NCI-H1092 treated with DMSO at 0.1 percent for 48 hours (cell line): ENCODE data around the gene CPA5.
"Not testable (repeated sequence)": the region's sequence is repeated elsewhere in the genome, so short reads cannot be mapped to it uniquely, and the experiment has no call there.

Source experiments
- DNase-seq: peaks from one replicate; lab custom pipeline; 2025; lab: John Stamatoyannopoulos, UW

CPA5 gene, protein sequence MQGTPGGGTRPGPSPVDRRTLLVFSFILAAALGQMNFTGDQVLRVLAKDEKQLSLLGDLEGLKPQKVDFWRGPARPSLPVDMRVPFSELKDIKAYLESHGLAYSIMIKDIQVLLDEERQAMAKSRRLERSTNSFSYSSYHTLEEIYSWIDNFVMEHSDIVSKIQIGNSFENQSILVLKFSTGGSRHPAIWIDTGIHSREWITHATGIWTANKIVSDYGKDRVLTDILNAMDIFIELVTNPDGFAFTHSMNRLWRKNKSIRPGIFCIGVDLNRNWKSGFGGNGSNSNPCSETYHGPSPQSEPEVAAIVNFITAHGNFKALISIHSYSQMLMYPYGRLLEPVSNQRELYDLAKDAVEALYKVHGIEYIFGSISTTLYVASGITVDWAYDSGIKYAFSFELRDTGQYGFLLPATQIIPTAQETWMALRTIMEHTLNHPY

DNA sequence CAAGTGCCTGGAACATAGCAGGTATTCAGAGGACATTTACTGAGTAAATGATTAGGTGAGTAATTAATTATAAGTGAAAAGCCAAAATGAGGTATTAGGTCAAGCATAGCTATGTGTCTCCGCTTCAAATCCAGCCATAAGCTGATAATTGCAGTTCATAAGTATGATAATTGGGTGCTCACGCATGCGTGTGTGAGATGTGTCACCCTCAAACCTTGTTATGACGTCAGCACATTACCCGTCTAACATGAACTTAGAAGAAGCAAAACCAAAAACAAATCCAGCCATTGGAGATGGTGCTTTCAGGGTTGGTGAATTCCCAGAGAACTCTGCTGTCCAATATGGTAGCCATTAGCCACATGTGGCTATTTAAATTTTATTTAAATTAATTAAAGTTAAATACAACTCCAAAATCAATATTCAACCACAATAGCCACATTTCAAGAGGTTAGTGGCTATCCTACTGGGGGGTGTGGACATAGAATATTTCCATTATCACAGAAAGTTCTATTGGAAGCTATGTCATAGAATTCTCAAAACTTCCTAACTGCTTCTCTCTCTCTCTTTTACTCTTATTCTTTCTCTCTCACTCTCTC lies at the start of gene CPA5:
Gene CPA5 (plus strand): TSS at position 546 of the 596 bp plus-strand sequence. CDS start 1,670 bp downstream, outside the sequence.
- no peak for DNase-seq

DNA sequence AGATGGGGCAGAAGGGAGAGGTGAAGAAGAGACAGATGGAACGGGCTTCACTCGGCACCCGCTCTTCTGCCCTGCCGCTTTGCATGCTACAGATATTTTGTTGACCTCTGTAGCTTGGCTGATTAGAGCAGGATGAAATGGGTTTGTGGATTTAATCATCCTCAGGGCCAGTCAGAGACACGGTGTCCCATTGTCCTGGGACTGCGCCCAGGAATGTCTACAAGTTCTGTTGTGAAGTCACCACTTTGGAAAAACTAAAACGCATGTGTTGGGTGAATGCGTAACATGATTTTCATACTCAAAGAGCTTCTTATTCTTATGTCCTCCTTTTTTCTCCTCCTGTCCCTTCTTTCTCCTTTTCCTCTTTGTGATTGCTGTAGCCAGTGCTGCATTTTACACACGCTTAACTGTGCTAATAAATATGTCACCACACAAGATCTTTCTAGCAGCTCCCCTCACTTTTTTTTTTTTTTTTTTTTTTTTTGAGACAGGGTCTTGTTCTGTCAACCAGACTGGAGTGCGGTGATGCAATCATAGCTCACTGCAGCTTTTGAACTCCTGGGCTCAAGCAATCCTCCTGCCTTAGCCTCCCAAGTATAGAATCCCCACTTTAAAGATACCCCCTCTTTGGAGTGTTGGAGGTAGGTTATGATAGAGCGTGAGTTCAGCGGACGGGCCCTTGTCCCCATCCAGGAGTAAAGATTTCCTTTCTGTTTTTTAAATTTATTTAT lies 48.2 kb upstream of the CPA5 start:
- DNase-seq, result no peak

DNA sequence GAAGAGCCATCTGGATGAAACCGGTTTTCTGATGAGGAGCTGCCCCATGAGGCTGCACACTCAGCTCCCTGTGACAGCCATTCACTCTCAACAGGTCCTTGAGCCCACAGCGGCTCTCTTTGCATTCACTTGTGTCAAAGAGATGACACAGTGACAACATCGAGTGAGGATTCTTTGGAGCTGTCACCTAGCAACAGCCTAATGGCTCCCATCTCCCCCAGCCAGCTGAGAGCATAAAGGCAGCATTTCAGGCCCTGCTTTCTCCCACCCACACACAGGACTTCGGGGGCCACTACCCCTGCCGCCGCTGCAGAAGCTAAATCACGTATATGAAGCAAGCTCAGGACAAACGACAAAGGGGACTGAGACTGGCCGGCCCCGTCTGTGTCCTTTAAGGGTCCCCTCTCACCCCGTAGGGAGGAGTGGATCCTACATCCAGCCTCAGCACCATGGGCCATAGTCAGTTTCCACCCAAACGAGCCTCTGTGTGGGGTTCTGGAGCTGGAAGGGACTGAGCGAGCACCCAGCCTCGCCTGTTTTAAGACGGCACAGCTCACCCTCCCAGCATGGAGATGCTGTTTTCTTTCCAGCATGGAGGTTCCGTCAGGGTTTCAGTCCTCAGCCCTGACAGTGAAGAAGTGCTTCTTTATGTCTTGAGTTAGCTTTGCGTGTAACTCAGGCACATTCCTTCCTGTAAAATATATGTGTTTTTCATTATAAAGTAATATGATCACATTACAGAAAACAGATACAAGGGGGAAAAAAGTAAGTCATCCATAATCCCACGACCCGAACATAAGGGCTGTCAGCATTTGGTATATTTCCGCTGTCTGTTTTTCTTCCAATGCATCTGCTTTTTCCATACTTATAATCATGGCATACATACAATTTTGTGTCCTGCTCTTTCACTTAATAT lies 46.7 kb upstream of the CPA5 start:
- DNase-seq, result peak; percentile 58

DNA sequence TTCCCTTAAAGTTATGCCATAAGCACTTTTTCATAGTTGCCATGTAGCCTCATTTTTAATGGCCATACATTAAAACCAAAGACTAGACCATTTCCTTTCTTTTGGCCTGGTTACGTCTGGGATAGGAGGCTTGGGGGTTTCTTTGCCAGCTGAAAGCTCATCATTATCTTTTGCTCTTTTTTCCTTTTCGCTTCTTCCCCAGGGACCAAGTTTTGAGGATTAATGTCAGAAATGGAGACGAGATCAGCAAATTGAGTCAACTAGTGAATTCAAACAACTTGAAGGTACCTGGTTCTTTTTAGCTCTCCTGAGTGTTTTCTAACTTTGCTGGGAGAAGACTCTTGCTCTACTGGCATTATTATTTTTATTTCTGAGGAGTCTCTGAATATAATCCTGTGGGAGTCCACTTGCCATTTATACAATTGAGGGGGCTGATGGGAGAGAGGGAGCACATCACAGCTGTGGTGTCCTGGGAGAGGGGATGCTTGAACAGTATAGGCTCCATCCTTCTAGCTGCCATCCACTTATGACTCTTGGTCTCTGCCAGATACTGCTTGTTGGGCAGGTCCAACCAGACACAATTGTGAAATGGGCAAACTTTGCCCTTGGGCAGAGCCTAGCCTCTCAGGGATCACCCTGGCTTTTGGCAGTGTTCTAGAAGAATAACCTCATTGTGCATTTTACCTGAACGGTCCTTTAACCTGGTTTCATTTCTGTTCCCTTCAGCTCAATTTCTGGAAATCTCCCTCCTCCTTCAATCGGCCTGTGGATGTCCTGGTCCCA lies 45.9 kb upstream of the CPA5 start:
- no peak for DNase-seq

DNA sequence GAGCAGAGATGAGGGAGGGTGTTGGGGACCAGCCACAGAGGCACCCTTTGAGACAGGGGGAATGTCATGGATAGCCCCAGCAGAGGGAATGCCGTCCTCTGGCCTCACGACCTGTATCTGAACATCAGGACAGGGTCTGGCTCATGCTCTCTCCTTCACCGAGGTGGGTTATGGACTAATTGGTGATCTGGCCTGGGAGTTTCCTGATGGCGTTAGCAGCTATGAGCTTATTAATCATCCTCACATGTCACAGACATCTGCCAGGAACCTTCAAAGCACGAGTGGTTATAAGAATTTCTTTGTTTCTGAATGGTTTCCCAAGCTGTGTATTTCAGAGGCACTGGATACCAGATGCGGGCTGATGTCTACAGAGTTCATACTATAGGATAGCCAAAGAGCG lies 44.8 kb upstream of the CPA5 start:
- no peak for DNase-seq

DNA sequence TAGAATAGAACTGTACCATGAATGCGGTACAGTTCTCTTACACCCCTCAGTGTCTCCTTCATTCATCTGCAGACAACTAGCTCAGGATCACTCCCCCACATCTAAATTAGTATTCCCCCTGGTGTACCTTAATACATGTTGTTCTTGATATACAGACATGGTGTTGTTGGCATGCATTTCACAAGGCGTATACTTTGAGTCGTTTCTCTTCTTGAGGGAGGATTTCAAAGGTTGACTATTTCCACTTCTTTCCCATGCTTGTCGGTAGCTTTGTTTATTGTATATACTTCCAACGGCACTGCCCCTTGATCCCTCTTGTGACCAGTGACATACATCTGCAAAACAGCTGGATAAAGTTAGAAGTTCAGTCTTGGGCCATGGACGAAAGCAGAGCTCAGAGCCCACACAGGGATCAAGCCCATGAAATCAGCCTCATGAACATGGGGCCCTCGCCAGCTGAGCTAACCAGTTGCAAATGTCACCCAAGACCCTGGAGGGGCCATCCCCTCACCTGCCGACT lies 43.1 kb upstream of the CPA5 start:
- DNase-seq, result no peak

DNA sequence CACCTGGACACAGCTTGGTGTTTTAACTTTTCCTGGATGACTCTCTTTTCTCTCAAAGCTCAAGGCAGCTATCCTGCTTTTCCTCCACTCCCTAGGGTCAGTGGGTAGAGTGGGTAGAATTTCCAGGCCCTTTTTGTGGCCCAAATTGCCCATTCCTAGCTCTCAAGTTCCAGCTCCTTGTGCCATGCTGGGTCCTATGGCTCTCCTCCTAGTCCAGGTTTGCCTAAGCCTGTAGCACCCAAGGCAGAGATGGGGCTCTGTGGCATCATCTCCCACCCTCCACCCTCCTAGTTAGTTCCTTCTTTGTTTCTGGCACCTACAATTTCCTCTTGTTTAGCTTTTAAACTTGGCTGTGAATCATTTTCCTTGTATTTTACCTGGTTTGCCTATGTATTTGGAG lies 42.0 kb upstream of the CPA5 start:
- DNase-seq, result no peak

DNA sequence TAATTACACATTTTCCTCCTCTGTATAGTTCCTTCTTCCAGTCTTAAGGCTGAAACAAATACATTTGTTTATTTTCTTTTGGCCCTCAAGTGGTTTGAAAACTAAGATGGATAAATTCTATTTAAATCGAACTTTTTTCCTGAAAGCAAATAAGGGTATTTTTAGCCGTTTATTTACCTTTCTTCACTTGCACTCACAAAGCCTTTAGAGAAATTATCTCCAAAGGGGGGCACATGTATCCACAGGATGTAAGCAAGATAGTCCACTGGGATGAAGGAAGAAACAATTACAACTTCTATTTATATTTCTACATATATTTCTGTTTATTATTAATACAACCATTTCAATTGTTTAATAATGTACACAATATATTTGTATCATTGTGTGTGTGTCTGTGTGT lies 41.5 kb upstream of the CPA5 start:
- DNase-seq, result no peak

DNA sequence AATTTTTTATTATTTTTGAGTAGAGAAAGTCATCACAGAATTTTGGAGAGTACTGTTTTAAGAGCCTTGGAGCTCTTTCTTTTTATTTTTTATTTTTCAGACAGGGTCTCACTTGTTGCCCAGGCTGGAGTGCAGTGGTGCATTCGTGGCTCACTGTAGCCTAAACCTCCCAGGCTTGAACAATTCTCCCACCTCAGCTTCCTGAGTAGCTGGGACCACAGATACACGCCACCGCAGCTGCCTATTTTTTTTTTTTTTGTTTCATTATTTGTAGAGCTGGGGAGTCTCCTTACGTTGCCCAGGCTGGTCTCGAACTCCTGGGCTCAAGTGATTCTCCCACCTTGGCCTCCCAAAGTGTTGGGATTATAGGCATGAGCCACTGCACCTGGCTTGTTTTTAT lies 41.1 kb upstream of the CPA5 start:
- DNase-seq, result no peak

DNA sequence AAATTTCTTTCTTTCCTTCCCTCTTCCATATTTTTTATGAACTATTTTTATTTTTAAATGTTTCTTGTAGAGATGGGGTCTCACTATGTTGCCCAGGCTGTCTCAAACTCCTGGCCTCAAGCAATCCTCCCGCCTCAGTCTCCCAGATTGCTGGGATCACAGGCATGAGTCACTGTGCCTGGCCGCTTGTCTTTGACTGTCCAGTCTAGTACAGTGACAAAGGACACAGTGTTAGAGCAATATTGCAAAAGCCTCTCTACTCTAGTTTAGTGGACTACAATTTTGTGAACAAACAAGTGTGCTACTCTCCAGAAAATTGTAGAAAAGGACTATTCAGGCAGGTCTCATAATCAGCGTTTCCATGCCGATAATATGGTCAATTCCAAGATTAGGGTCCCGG lies 40.6 kb upstream of the CPA5 start:
- no peak for DNase-seq

DNA sequence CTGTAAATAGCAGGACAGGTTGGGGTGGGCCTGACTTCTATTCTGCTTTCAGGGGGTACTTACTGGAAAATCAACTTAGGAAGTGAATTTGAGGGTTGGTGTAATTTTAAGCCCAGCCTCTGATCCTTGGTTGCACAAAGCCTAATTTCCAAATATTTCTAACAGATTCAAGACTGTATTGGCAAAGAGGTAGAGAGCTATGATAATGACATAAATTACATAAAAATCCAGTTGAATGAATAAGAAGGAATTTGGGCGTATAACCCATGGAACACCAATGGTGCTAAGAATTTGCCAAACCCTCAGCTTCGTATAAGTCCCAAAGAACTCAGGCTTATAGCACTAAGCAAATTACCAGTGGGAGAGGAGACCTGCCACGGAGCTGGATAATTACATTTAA lies 39.7 kb upstream of the CPA5 start:
- DNase-seq, result no peak

DNA sequence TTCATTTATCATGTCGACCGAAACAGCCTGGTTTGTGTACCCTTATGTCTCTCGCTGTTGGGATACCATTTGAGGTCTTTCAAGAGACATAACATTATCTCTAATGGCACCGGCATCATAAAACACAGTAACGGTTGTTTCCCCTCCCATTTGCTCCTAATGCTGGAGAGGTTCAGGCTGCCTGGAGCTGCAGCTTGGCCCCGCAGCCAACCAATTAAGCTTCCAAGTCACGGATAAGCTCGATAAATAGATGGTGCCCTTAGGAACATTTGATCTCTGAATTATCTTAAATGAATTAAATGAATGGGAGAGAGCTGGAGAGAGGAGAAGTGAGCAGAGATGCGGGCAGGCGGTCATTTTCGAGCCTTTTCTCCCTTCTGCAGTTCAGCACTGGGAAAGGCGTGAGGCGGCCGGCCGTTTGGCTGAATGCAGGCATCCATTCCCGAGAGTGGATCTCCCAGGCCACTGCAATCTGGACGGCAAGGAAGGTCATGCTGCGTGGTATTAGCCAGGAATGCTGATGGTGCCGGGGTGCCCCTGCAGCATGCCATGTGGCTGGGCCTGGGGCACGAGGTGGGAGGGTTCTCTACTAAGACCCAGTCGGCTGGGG lies 39.1 kb upstream of the CPA5 start:
- peak; percentile 35 for DNase-seq

DNA sequence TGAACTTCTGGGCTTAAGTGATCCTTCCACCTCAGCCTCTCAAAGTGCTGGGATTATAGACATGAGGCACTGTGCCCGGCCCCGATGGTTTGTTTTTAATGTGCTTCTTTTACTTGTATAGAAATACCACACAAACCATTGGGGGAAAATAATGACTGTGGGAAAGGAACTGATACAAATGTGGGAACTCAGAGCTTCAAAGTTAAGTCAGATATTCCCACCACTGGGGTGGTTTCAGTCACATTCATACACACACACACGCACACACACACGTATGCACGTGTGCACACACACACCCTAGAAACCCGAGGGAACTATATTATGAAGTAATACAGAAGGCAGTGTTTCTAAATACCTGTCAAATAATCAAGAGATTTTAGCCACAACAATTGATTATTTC lies 34.6 kb upstream of the CPA5 start:
- DNase-seq, result no peak

DNA sequence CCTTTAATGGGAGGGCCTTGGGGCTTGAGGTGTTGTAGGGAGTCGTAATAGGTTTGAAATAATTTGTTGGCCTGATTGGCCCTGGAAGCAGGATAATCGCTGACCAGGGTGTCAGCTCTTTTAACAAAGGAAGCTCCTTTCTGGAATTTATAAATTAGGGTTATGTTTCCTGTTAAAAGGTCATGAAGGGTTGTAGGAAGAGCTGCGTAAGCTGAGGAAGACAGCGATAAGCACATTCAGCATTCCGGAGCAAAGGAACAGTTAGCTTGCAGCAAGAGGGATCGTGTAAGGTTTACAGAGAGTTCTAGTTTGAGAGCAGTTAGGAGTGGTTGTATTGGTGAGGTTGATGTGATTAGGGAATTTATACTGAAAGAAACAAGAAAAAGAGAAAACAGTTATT lies 30.3 kb upstream of the CPA5 start:
- no peak for DNase-seq

DNA sequence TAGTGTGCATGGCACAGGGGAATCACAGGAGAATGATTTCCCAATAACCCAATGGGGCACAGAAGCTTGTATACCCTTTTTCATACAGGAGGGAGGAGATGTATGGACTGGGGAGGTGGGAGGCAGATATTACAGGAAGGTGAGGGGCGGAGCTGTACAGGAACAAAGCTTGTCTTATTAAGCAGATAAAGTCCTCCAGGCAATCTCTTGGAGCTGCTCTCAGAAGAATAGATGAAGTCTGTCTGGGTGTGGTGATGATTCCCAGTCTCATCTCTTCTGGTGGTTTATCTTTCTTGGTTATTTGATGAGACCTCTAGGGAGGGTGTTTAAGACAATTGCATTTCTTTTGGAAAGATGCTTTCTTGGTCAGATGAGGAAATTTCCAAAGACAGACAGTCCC lies 25.1 kb upstream of the CPA5 start:
- no peak for DNase-seq

DNA sequence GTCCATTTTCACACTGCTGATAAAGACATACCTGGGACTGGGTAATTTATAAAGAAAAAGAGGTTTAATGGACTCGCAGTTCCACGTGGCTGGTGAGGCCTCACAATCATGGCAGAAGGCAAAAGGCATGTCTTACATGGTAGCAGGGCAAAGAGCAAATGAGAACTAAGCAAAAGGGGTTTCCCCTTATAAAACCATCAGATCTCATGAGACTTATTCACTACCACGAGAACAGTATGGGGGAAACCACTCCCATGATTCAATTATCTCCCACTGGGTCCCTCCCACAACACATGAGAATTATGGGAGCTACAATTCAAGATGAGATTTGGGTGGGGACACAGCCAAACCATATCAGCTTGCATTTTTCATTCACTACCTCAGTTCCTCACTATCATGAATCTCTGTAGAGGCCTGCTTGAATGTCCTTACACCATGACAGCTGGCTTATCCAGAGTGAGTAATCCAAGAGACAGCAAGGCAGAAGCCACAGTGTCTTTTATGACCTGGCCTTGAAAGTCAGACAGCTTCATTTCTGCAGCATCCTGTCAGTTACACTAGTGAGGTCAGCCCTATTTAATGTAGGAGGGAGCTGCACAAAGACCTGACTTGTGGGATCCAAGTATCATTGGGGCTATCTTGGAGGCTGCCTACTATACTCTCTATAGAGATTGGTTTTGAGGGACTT lies 22.9 kb upstream of the CPA5 start:
- DNase-seq, result not testable (repeated sequence)

DNA sequence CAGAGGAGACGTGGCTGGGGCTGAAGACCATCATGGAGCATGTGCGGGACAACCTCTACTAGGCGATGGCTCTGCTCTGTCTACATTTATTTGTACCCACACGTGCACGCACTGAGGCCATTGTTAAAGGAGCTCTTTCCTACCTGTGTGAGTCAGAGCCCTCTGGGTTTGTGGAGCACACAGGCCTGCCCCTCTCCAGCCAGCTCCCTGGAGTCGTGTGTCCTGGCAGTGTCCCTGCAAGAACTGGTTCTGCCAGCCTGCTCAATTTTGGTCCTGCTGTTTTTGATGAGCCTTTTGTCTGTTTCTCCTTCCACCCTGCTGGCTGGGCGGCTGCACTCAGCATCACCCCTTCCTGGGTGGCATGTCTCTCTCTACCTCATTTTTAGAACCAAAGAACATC lies 22.0 kb upstream of the CPA5 start:
- no peak for DNase-seq

DNA sequence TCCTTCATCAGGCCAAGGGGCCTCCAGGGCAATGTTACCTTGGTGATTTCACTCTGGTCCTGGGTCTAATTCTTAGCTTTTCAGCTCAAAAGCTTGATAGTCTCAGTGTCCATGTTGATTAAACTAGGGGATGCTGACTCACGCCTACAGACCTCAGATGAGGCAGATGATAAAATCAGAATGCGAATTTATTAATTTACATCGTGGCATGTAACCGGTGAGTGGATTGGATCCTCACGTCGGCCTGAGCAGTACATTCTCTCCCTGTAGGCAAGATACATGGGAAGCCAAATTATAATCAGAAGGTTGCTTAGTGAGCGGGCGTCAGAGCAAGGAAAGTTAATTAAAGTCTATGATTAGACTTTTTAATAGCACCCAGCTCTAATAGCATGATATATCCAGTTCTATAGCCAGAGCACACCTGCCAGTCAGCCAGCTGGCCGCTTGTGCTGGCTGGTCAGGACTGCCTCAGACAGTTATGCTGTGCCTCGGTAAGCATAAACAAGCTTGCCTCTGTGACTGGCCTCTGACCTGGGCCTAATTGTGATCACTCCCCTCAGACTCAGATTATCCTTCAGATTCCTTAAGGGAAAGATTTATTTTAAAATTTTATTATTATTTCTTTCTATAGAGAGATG lies 20.2 kb upstream of the CPA5 start:
- no peak for DNase-seq

DNA sequence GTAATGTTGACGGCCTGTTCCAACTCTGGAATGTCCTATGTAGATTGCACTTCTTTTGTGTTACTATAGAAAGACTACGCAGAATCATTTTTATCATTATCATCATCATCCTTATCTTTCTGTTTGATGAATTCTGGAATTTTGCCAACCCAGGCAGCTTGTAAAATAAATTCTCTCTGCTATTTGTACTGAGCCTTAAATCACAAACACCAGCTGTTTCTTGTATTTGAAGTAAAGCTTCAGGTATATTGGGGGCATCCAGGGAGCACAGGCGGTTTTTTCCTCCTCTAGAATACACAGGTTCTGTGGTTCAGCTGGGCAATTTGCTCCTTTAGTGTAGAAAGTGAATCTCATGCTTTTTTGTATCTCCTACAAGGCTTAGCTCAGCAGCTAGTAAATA lies 14.9 kb upstream of the CPA5 start:
- peak; percentile 79 for DNase-seq
